Endodermal cell (in vitro differentiated cells): ENCODE results near the gene NXF2. TPM values are rescaled to one million over a fixed set of nuclear protein-coding genes. Genes with fewer than 3 reads are reported as not detected.
A peak's percentile ranks its signal among the peaks of the same experiment; 100 is the strongest.

ENCODE experiments used
- DNase-seq: peaks from one replicate; pipeline ENCODE4 v3.0.0-alpha.2; 2017
- H3K27ac ChIP-seq: 2 replicates; pipeline ENCODE4 v1.5.1; 2013; ENCODE audit warnings: mild to moderate bottlenecking, low read depth, low read length, moderate library complexity
- H3K27me3 ChIP-seq: 2 replicates; pipeline ENCODE4 v1.6.1; 2013; ENCODE audit warnings: mild to moderate bottlenecking, low read length, moderate library complexity; ENCODE audit not compliant: insufficient read depth, control insufficient read depth, poor library complexity, severe bottlenecking
- H3K36me3 ChIP-seq: 2 replicates; pipeline ENCODE4 v1.7.0; 2013; ENCODE audit warnings: mild to moderate bottlenecking, low read length, moderate library complexity; ENCODE audit not compliant: control insufficient read depth, insufficient read depth
- H3K4me1 ChIP-seq: one replicate; pipeline ENCODE4 v1.7.0; 2013; ENCODE audit warnings: low read length; ENCODE audit not compliant: control insufficient read depth, insufficient read depth
- H3K4me3 ChIP-seq: 2 replicates; pipeline ENCODE4 v1.5.1; 2013; ENCODE audit warnings: mild to moderate bottlenecking, low read length, moderate library complexity
- H3K9ac ChIP-seq: 2 replicates; pipeline ENCODE4 v1.6.1; 2013; ENCODE audit warnings: mild to moderate bottlenecking, low read length, moderate library complexity; ENCODE audit not compliant: poor library complexity, severe bottlenecking; ENCODE audit errors: extremely low read depth
- H3K9me3 ChIP-seq: 2 replicates; pipeline ENCODE4 v1.6.1; 2013; ENCODE audit warnings: mild to moderate bottlenecking, low read length, moderate library complexity; ENCODE audit not compliant: control insufficient read depth
- H3K27ac Mint-ChIP-seq: 2 replicates; pipeline ENCODE4 v1.8.0; 2020; ENCODE audit warnings: mixed read lengths
- H3K27me3 Mint-ChIP-seq: 2 replicates; pipeline ENCODE4 v1.8.0; 2021; ENCODE audit warnings: mild to moderate bottlenecking, mixed read lengths; ENCODE audit not compliant: insufficient read depth
- H3K36me3 Mint-ChIP-seq: 2 replicates; pipeline ENCODE4 v1.8.0; 2020; ENCODE audit warnings: low read depth, mixed read lengths
- H3K4me1 Mint-ChIP-seq: 2 replicates; pipeline ENCODE4 v1.8.0; 2020; ENCODE audit warnings: mixed read lengths
- H3K4me3 Mint-ChIP-seq: 2 replicates; pipeline ENCODE4 v1.8.0; 2020; ENCODE audit warnings: mild to moderate bottlenecking, moderate library complexity, mixed read lengths
- H3K9me3 Mint-ChIP-seq: 2 replicates; pipeline ENCODE4 v1.8.0; 2020; ENCODE audit warnings: mild to moderate bottlenecking, mixed read lengths
- CTCF ChIP-seq: fragments of 200-600 bp; sonication (generic); conservative IDR thresholded peaks from 2 replicates; pipeline ENCODE4 v1.5.0; 2021; ENCODE audit warnings: antibody characterized with exemption, mild to moderate bottlenecking
- WGBS, 2 experiments: methylation state at CpG; one replicate each; pipeline versions ENCODE4 v1.1.5 to v1.1.7; 2013; ENCODE audit warnings: missing lambda C conversion rate in 2 of 2, mixed read lengths in 1 of 2; ENCODE audit not compliant: insufficient coverage in 1 of 2, insufficient read length in 1 of 2; 5-methylcytosine and 5-hydroxymethylcytosine counted together
- total RNA-seq, 2 donors: library from RNA; stranded (reverse); fragmentation: NEBNext Ultra II Directional in 1 of 2; extraction: Animal tissue kit (Norgen Biotek cat#: 25700) in 1 of 2; gene quantifications; 2 replicates in 1 of 2; 3 replicates in 1 of 2; pipeline ENCODE4 v1.2.1, GENCODE V29; 2021

The NXF2 gene
- total RNA-seq, 2 donors from 2014 or later, result 0.62 to 0.75 TPM

DNA sequence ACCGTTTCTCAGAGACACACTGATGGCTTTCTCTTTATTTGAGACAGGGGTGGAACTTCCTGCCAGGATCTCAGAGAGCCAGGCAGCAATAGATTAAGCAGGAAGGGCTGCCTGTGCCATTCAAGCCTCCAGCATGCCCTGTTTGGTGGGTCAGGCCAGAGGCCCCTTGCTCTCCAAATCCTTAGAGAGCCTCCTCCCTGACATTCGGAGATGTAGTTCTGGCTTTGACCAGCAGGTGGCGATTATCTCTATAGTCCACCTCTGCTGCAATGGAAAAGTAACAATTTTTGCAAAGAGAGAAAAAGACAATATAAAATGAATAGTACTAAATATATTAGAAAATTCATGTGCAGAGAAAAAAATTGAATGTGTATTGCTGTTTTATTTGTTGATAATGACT is 98.9 kb downstream of the NXF2 start:
- Histone ChIP-seq H3K27ac (no peak overlapping the region), H3K9ac (no peak overlapping the region), H3K4me1 (no peaks in the 10 kb centered on the region), H3K9me3 (no peaks in the 10 kb centered on the region), H3K4me3 (no peak overlapping the region), H3K36me3 (no peaks in the 10 kb centered on the region), H3K27me3 (no peaks in the 10 kb centered on the region)
- no peaks in the 10 kb centered on the region for H3K36me3 Mint-ChIP-seq
- H3K27me3 Mint-ChIP-seq, result no peaks in the 10 kb centered on the region
- peaks cover 32% of the 10 kb centered on the region for H3K9me3 Mint-ChIP-seq
- no peaks in the 10 kb centered on the region for H3K4me1 Mint-ChIP-seq
- no peak overlapping the region for H3K4me3 Mint-ChIP-seq
- peak; percentile 92 for DNase-seq
- 44% methylated on average over 2 of the region's 3 CpGs; no CpG with 5 or more reads in 1 of the 2 experiments for WGBS, 2 experiments
- H3K27ac Mint-ChIP-seq, result no peak overlapping the region
- peak; percentile 84 for TF ChIP-seq CTCF

Other genes starting within 250 kb of the NXF2 start
- gene TCEAL2, start 121.5 kb upstream of the NXF2 start, total RNA-seq, result 10 to 100 TPM in 1 of 2 donors, 1 to 10 TPM in 1; 3.5 to 11.7 TPM
- gene TCEAL6, start 104.7 kb upstream of the NXF2 start, total RNA-seq, result not detected
- 1 to 10 TPM; 5.6 to 8.4 TPM for gene BEX5, start 91.2 kb upstream of the NXF2 start, total RNA-seq
- 1 to 10 TPM in 1 of 2 donors, not detected in 1; 1.1 TPM for gene TCP11X1, start 31.9 kb upstream of the NXF2 start, total RNA-seq
- gene NXF2B, start 192.8 kb downstream of the NXF2 start, total RNA-seq, result 1 to 10 TPM; 1.3 to 1.6 TPM
- 1 to 10 TPM; 1.6 to 3.0 TPM for gene TCP11X2, start 224.6 kb downstream of the NXF2 start, total RNA-seq